Endothelial cell (in vitro differentiated cells): Measurements from ENCODE around the gene PAPOLB. TPM values are rescaled to one million over a fixed set of nuclear protein-coding genes. Genes with fewer than 3 reads are reported as not detected.

Source experiments
- DNase-seq: peaks from one replicate; pipeline ENCODE4 v3.0.0; 2021; ENCODE audit warnings: low spot score
- H3K27ac Mint-ChIP-seq: one replicate; pipeline ENCODE4 v1.8.0; 2021; ENCODE audit warnings: mixed read lengths, inconsistent platforms; ENCODE audit not compliant: unreplicated experiment
- H3K27me3 Mint-ChIP-seq: one replicate; pipeline ENCODE4 v1.8.0; 2021; ENCODE audit warnings: mild to moderate bottlenecking, moderate library complexity, mixed read lengths, inconsistent platforms; ENCODE audit not compliant: unreplicated experiment
- H3K36me3 Mint-ChIP-seq: one replicate; pipeline ENCODE4 v1.8.0; 2021; ENCODE audit warnings: mild to moderate bottlenecking, low read depth, mixed read lengths, inconsistent platforms; ENCODE audit not compliant: unreplicated experiment
- H3K4me1 Mint-ChIP-seq: one replicate; pipeline ENCODE4 v1.8.0; 2021; ENCODE audit warnings: mild to moderate bottlenecking, mixed read lengths, inconsistent platforms; ENCODE audit not compliant: unreplicated experiment
- H3K4me3 Mint-ChIP-seq: one replicate; pipeline ENCODE4 v1.8.0; 2021; ENCODE audit warnings: mild to moderate bottlenecking, mixed read lengths, inconsistent platforms; ENCODE audit not compliant: unreplicated experiment
- H3K9me3 Mint-ChIP-seq: one replicate; pipeline ENCODE4 v1.8.0; 2021; ENCODE audit warnings: mixed read lengths, inconsistent platforms; ENCODE audit not compliant: unreplicated experiment
- CTCF ChIP-seq: fragments of 200-600 bp; sonication (generic); IDR thresholded peaks from one replicate; pipeline ENCODE4 v1.5.0; 2021; ENCODE audit warnings: antibody characterized with exemption; ENCODE audit not compliant: unreplicated experiment
- total RNA-seq: library from RNA; stranded (reverse); fragmentation: NEBNext Ultra II Directional; extraction: Animal tissue kit (Norgen Biotek cat#: 25700); gene quantifications from one replicate; pipeline ENCODE4 v1.2.1, GENCODE V29; 2021; ENCODE audit not compliant: unreplicated experiment

Gene PAPOLB
- total RNA-seq, 1 donor from 2014 or later = 0.10 TPM

- Mint-ChIP-seq H3K4me3 (no peak overlapping the region), H3K4me1 (peaks cover 4% of the 10 kb centered on the region), H3K9me3 (no peaks in the 10 kb centered on the region), H3K27me3 (peaks cover 4% of the 10 kb centered on the region), H3K27ac (no peak overlapping the region), H3K36me3 (no peaks in the 10 kb centered on the region)
- no peak for DNase-seq
- TF ChIP-seq CTCF = no peak
Measured at GRCh38 chr7:4871930-4872675, 10.3 kb upstream of the PAPOLB start.

- Mint-ChIP-seq H3K36me3 (no peaks in the 10 kb centered on the region), H3K4me3 (no peak overlapping the region), H3K9me3 (no peaks in the 10 kb centered on the region), H3K27ac (no peak overlapping the region), H3K27me3 (peaks cover 4% of the 10 kb centered on the region), H3K4me1 (peaks cover 4% of the 10 kb centered on the region)
- DNase-seq = no peak
- TF ChIP-seq CTCF = no peak
Measured at GRCh38 chr7:4871056-4871680, 9.3 kb upstream of the PAPOLB start.

GRCh38 chr7:4868493-4868892 lies 6.7 kb upstream of the PAPOLB start:
- no peak for DNase-seq
- Mint-ChIP-seq H3K27ac (no peak overlapping the region), H3K36me3 (no peaks in the 10 kb centered on the region), H3K4me3 (no peak overlapping the region), H3K27me3 (peaks cover 6% of the 10 kb centered on the region), H3K9me3 (peaks cover under 1% of the 10 kb centered on the region), H3K4me1 (peaks cover 4% of the 10 kb centered on the region)
- no peak for TF ChIP-seq CTCF

GRCh38 chr7:4866528-4867496 lies 5.0 kb upstream of the PAPOLB start:
- no peak for TF ChIP-seq CTCF
- no peaks in the 10 kb centered on the region for H3K36me3 Mint-ChIP-seq
- H3K9me3 Mint-ChIP-seq = peaks cover 5% of the 10 kb centered on the region
- no peak for DNase-seq
- peaks cover 4% of the 10 kb centered on the region for H3K4me1 Mint-ChIP-seq
- H3K27me3 Mint-ChIP-seq = peaks cover 4% of the 10 kb centered on the region
- no peak overlapping the region for H3K4me3 Mint-ChIP-seq
- H3K27ac Mint-ChIP-seq = no peak overlapping the region
